HS-27A (cell line): ENCODE results near the gene MACROD2.

Experiments
- DNase-seq: peaks from one replicate; pipeline ENCODE4 v3.0.0-alpha.2; 2012; ENCODE audit warnings: low read depth, missing footprints

Gene MACROD2

GRCh38 chr20:16064989-16065707 is 2069.8 kb downstream of the MACROD2 start:
- DNase-seq, result no peak

GRCh38 chr20:16066571-16066970 is 2071.3 kb downstream of the MACROD2 start:
- no peak for DNase-seq

GRCh38 chr20:16069389-16070010 is 2074.2 kb downstream of the MACROD2 start:
- no peak for DNase-seq

- DNase-seq, result no peak
Measured at GRCh38 chr20:16072220-16072619, 2076.9 kb downstream of the MACROD2 start.

- DNase-seq, result no peak
Measured at GRCh38 chr20:16078172-16078898, 2083.0 kb downstream of the MACROD2 start.

GRCh38 chr20:16081421-16081820 is 2086.1 kb downstream of the MACROD2 start:
- no peak for DNase-seq

GRCh38 chr20:16082051-16082550 is 2086.8 kb downstream of the MACROD2 start:
- DNase-seq, result no peak

- no peak for DNase-seq
Measured at GRCh38 chr20:16083639-16084280, 2088.4 kb downstream of the MACROD2 start.

GRCh38 chr20:16095226-16095625 is 2099.9 kb downstream of the MACROD2 start:
- no peak for DNase-seq

GRCh38 chr20:16096756-16097326 is 2101.5 kb downstream of the MACROD2 start:
- DNase-seq, result no peak

- DNase-seq, result no peak
Measured at GRCh38 chr20:16097788-16098187, 2102.5 kb downstream of the MACROD2 start.

- no peak for DNase-seq
Measured at GRCh38 chr20:16098890-16099639, 2103.7 kb downstream of the MACROD2 start.

GRCh38 chr20:16100111-16100510 is 2104.8 kb downstream of the MACROD2 start:
- DNase-seq, result no peak

GRCh38 chr20:16100767-16101166 is 2105.5 kb downstream of the MACROD2 start:
- no peak for DNase-seq
